ENCODE measurements around the gene CD70.
"Not testable (repeated sequence)": the region's sequence is repeated elsewhere in the genome, so short reads cannot be mapped to it uniquely, and the experiment has no call there.

CD70 gene

DNA sequence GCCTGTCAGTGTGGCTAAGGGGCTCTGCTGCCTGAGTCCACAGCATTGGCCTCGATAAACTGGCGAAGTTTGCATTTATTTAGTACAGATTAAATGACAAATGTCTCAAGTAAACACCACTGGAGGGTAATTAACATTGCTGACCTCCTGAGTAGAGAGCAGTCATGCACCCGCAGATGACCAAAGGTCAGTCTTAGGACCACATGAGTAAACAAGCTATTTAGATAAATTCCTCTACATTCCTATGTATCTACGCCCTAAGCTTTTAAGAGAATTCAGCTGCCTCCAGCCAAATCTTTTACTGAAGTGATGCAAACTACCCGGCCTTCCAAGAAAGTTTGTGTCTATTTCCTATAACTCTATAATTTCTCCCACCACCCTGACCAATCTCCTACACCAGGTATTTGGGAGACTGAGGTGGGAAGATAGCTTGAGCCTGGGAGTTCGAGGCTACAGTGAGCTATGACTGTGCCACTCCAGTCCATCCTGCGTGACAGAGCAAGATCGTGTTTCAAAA is 22.9 kb downstream of the CD70 start:
- DNase-seq, result no peak
- TF ChIP-seq POLR2A (IDR thresholded peaks at IDR 0.05; ENCODE audit: low read length) (no peak), GATA1 (IDR thresholded peaks at IDR 0.05; ENCODE audit: low read depth, low read length) (no peak)

- not testable (repeated sequence) for DNase-seq
Observed at GRCh38 chr19:6566727-6567126, 24.2 kb downstream of the CD70 start.

GRCh38 chr19:6564393-6564792 is 26.6 kb downstream of the CD70 start:
- no peak for TF ChIP-seq POLR2A (IDR thresholded peaks at IDR 0.05; ENCODE audit: low read length)
- no peak for TF ChIP-seq GATA1 (IDR thresholded peaks at IDR 0.05; ENCODE audit: low read depth, low read length)
- DNase-seq, result peak in 1 of 2 experiments; percentile 29

DNA sequence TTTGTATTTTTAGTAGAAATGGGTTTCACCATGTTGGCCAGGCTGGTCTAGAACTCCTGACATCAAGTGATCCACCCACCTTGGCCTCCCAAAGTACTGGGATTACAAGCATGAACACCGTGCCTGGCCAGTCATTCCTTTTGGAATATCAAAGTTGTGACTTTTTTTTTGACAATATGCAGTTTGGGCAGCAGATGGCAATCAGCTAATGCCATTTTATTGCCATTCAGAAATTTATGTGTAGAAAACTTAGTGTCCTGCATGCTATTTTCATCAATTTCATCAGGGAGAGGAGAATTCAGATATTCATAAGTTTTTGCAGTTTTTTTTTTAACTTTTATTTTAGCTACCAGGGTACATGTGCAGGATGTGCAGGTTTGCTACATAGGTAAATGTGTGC is 28.5 kb downstream of the CD70 start:
- DNase-seq, result not testable (repeated sequence)

DNA sequence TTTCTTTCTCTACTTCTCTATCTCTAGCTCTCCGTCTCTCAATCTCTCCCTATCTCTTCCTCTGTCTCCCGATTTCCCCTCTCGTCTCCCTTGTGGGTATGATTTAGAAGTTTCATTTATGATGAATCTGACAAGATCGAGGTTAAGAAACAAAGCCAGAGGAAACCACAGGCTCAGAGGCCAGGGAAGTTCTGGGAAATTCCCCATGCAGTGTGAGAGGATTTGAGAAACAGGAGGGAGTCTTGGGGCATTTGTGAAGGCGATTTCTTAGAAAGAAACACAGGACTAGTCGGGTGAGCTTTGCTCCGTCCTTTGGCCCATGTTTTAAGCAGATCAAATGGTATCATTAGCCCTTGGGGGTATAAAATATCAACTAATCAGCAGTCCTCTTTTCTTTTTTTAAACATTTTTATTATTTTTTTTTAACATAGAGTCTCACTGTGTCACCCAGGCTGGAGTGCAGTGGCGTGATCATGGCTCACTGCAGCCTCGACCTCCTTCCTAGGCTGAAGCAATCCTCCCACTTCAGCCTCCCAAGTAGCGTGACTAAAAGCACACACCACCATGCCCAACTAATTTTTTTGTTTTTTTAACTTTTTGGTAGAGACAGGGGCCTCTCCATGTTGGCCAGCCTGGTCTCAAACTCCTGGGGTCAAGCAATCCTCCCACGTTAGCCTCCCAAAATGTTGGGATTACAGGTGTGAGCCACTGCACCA is 34.3 kb downstream of the CD70 start:
- DNase-seq, result no peak
- TF ChIP-seq GATA1 (IDR thresholded peaks at IDR 0.05; ENCODE audit: low read depth, low read length), result no peak
- no peak for TF ChIP-seq POLR2A (IDR thresholded peaks at IDR 0.05; ENCODE audit: low read length)

DNA sequence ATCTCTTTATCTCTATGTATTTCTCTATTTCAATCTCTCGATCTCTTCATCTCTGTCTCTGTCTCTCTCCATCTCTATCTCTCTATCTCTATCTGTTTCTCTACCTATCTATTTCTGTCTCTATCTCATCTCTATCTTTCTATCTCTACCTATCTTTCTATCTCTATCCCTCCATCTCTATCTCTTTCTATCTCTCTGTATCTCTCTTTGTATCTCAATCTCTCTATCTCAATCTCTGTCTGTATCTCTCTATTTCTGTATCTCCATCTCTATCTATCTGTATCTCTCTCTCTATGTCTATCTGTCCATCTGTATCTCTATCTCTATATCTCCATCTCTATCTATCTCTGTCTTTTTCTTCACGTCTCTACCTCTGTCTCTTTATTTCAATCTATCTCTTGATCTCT is 34.9 kb downstream of the CD70 start:
- DNase-seq, result no peak
- TF ChIP-seq GATA1 (IDR thresholded peaks at IDR 0.05; ENCODE audit: low read depth, low read length), result no peak
- TF ChIP-seq POLR2A (IDR thresholded peaks at IDR 0.05; ENCODE audit: low read length), result no peak

DNA sequence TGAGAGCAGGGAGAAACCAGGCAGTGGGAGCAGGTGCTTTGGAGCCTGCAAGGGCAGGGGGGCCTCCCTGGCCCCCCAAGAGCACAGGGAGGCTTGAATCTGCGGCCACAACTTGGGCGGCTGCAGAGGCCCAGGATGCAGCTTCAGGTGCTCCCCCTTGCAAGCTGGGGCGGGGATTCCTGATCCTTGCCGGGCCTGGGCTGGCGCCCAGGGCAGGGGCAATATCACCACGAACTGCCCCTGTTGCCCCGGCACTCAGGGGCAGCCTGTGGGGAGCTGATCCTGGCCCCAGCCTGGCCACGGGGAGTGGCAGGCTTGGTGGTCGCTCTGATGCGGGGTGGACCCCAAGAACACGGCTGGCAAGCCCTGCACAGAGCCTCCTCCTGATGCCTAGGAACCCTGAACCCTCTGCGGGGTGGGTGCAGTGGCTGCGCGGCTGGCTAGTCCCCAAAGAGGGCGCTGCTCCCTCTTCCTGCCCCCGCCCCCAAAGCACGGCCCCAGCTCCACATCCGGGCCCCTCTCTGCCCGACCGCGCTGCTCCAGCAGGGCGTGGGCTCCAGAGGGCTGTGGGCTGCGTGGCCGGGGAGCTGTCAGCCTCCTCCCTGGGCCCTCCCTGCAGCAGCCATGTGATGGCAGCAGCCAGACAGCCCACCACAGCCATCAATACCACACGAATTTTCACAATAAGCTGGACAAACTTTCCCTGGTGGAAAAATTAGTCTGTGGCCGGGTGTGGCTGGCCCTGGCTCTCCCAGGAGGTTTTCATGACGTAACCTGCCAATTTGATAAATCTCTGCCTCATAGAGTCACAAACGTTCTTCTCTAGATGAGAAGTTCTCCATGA is 39.1 kb downstream of the CD70 start:
- DNase-seq, result no peak
- TF ChIP-seq GATA1 (IDR thresholded peaks at IDR 0.05; ENCODE audit: low read depth, low read length), result no peak
- TF ChIP-seq POLR2A (IDR thresholded peaks at IDR 0.05; ENCODE audit: low read length), result no peak

DNA sequence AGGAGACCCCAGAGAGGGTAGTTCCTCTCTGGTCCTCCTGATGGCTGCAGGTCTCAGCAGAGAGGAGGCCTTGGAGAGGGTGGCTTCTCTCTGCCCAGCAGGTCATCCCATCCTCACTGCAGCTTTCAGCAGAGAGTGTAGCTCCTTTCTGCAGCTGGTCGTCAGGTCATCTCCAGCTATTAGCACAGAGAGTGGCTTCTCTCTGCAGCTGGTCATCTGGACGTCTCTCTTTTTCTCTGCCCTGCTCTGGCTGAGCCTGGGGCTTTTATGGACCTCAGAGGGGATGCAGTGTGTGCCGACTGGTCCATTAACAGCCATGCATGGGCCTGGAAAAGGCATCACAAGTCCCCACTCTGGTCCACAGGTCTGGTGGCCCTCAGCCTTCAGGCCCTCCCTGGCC is 39.9 kb downstream of the CD70 start:
- DNase-seq, result no peak
- TF ChIP-seq GATA1 (IDR thresholded peaks at IDR 0.05; ENCODE audit: low read depth, low read length), result no peak
- no peak for TF ChIP-seq POLR2A (IDR thresholded peaks at IDR 0.05; ENCODE audit: low read length)

- not testable (repeated sequence) for DNase-seq
Observed at GRCh38 chr19:6550679-6551078, 40.3 kb downstream of the CD70 start.

- DNase-seq, result no peak
- TF ChIP-seq GATA1 (IDR thresholded peaks at IDR 0.05; ENCODE audit: low read depth, low read length), result no peak
- no peak for TF ChIP-seq POLR2A (IDR thresholded peaks at IDR 0.05; ENCODE audit: low read length)
Observed at GRCh38 chr19:6543866-6544347, 47.0 kb downstream of the CD70 start.

- DNase-seq, result no peak
- TF ChIP-seq GATA1 (IDR thresholded peaks at IDR 0.05; ENCODE audit: low read depth, low read length) (no peak), POLR2A (IDR thresholded peaks at IDR 0.05; ENCODE audit: low read length) (peak; percentile 37)
Observed at GRCh38 chr19:6540918-6541689, 49.8 kb downstream of the CD70 start.

DNA sequence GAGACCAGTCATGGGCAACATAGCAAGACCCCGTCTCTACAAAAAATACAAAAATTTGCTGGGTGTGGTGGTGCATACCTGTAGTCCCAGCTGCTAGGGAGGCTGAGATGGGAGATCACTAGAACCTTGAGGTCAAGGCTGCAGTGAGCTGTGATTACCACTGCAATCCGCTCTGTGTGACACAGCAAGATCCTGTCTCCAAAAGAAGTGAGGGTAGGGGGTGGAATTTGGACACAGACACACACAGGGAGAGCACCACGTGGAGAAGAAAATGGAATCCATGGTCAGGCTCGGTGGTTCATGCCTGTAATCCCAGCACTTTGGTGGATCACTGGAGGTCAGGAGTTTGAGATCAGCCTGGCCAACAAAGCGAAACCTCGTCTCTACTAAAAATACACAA is 51.4 kb downstream of the CD70 start:
- TF ChIP-seq GATA1 (IDR thresholded peaks at IDR 0.05; ENCODE audit: low read depth, low read length), result no peak
- TF ChIP-seq POLR2A (IDR thresholded peaks at IDR 0.05; ENCODE audit: low read length), result no peak
- no peak for DNase-seq

Data from erythroblast (primary cell).